ENCODE results near the gene TMEM143.
"Not testable (repeated sequence)": the region's sequence is repeated elsewhere in the genome, so short reads cannot be mapped to it uniquely, and the experiment has no call there.

Gene TMEM143

GRCh38 chr19:48363810-48364597 lies at the start of gene TMEM143, which contains the start of gene SYNGR4:
TSS of gene TMEM143 (minus strand) at chr19:48363940. CDS start at chr19:48363920, 20 bp downstream.
TSS of gene SYNGR4 (plus strand) at chr19:48364367. CDS start at chr19:48365843, 1,476 bp downstream.
- peak; percentile 100 for DNase-seq

- no peak for DNase-seq
These were observed 42.1 kb upstream of the TMEM143 start for GRCh38 chr19:48405850-48406249.

- no peak for DNase-seq
These were observed 41.4 kb upstream of the TMEM143 start for GRCh38 chr19:48405010-48405659.

GRCh38 chr19:48403606-48404005 lies 39.9 kb upstream of the TMEM143 start:
- no peak for DNase-seq

- no peak for DNase-seq
These were observed 37.5 kb upstream of the TMEM143 start for GRCh38 chr19:48401287-48401686.

- DNase-seq: no peak
These were observed 36.4 kb upstream of the TMEM143 start for GRCh38 chr19:48400018-48400742.

- peak; percentile 90 for DNase-seq
These were observed 34.9 kb upstream of the TMEM143 start for GRCh38 chr19:48398375-48399235.

- peak; percentile 40 for DNase-seq
These were observed 34.3 kb upstream of the TMEM143 start for GRCh38 chr19:48398102-48398374.

GRCh38 chr19:48397263-48398101 lies 33.7 kb upstream of the TMEM143 start:
- no peak for DNase-seq

GRCh38 chr19:48396824-48397176 lies 33.1 kb upstream of the TMEM143 start:
- no peak for DNase-seq

- DNase-seq: no peak
These were observed 32.5 kb upstream of the TMEM143 start for GRCh38 chr19:48396016-48396823.

GRCh38 chr19:48395499-48395898 lies 31.8 kb upstream of the TMEM143 start:
- no peak for DNase-seq

GRCh38 chr19:48395170-48395455 lies 31.4 kb upstream of the TMEM143 start:
- no peak for DNase-seq

- DNase-seq: no peak
These were observed 30.8 kb upstream of the TMEM143 start for GRCh38 chr19:48394331-48395169.

GRCh38 chr19:48393559-48394330 lies 30.0 kb upstream of the TMEM143 start, which contains the start of gene GRIN2D:
TSS of gene GRIN2D (plus strand) at chr19:48393668. CDS start at chr19:48398393, 4,725 bp downstream.
- no peak for DNase-seq

GRCh38 chr19:48392860-48393558 lies 29.3 kb upstream of the TMEM143 start:
- no peak for DNase-seq

GRCh38 chr19:48392006-48392344 lies 28.2 kb upstream of the TMEM143 start:
- DNase-seq: not testable (repeated sequence)

- peak; percentile 88 for DNase-seq
These were observed 27.6 kb upstream of the TMEM143 start, which contains the start of gene KDELR1 for GRCh38 chr19:48391100-48392005. TSS of gene KDELR1 (minus strand) at chr19:48391551. CDS start at chr19:48391358, 193 bp downstream.
